Measurements from ENCODE around the gene KIAA2012.

GRCh38 chr2:202091476-202091875, 18.4 kb downstream of the KIAA2012 start:
- no peak for TF ChIP-seq CTCF (conservative IDR thresholded peaks at IDR 0.05; ENCODE audit: low read length)
- TF ChIP-seq EZH2phosphoT487 (IDR thresholded peaks at IDR 0.05; ENCODE audit: borderline replicate concordance, low read depth, low read length), result no peak
